Trophoblast cell (in vitro differentiated cells and primary cell): ENCODE data around the gene PTTG2.

Experiments used
- DNase-seq, 2 donors: peaks; one replicate each; pipeline ENCODE4 v3.0.0-alpha.2; 2016
- H2AFZ ChIP-seq: 2 replicates; pipeline ENCODE4 v1.6.1; 2013; ENCODE audit warnings: low read length, moderate library complexity, mild to moderate bottlenecking; ENCODE audit not compliant: insufficient read depth, poor library complexity
- H2AK5ac ChIP-seq: 2 replicates; pipeline ENCODE4 v1.6.1; 2013; ENCODE audit warnings: mild to moderate bottlenecking, low read length
- H2BK120ac ChIP-seq: 2 replicates; pipeline ENCODE4 v1.6.1; 2013; ENCODE audit warnings: low read length, mild to moderate bottlenecking, moderate library complexity; ENCODE audit not compliant: insufficient read depth, poor library complexity
- H2BK12ac ChIP-seq: 2 replicates; pipeline ENCODE4 v1.6.1; 2013; ENCODE audit warnings: mild to moderate bottlenecking, low read length, moderate library complexity
- H2BK5ac ChIP-seq: 2 replicates; pipeline ENCODE4 v1.6.1; 2013; ENCODE audit warnings: low read length, low read depth, moderate library complexity, mild to moderate bottlenecking; ENCODE audit not compliant: poor library complexity
- H3K14ac ChIP-seq: 2 replicates; pipeline ENCODE4 v1.6.1; 2013; ENCODE audit warnings: mild to moderate bottlenecking, low read length
- H3K18ac ChIP-seq: 2 replicates; pipeline ENCODE4 v1.6.1; 2013; ENCODE audit warnings: mild to moderate bottlenecking, low read length
- H3K23ac ChIP-seq: 2 replicates; pipeline ENCODE4 v1.6.1; 2013; ENCODE audit warnings: low read length
- H3K27ac ChIP-seq: 2 replicates; pipeline ENCODE4 v1.5.1; 2013; ENCODE audit warnings: low read depth, mild to moderate bottlenecking, inconsistent platforms, low read length, moderate library complexity
- H3K27me3 ChIP-seq: 2 replicates; pipeline ENCODE4 v1.6.1; 2013; ENCODE audit warnings: inconsistent platforms, mild to moderate bottlenecking, low read length, moderate library complexity; ENCODE audit not compliant: insufficient read depth
- H3K36me3 ChIP-seq, 2 experiments: 1 replicate in 1 of 2; 2 replicates in 1 of 2; pipeline ENCODE4 v1.6.1; 2013; ENCODE audit warnings: low read length in 2 of 2, mild to moderate bottlenecking in 2 of 2, moderate library complexity in 1 of 2; ENCODE audit not compliant: insufficient read depth in 2 of 2, control insufficient read depth in 1 of 2
- H3K4ac ChIP-seq: 2 replicates; pipeline ENCODE4 v1.6.1; 2013; ENCODE audit warnings: low read depth, mild to moderate bottlenecking, low read length, moderate library complexity
- H3K4me1 ChIP-seq, 2 experiments: 1 replicate in 1 of 2; 2 replicates in 1 of 2; pipeline ENCODE4 v1.6.1; 2013; ENCODE audit warnings: low read length in 2 of 2, mild to moderate bottlenecking in 2 of 2, moderate library complexity in 1 of 2; ENCODE audit not compliant: insufficient read depth in 2 of 2, control insufficient read depth in 1 of 2
- H3K4me2 ChIP-seq: 2 replicates; pipeline ENCODE4 v1.6.1; 2013; ENCODE audit warnings: inconsistent platforms, mild to moderate bottlenecking, low read length, moderate library complexity
- H3K4me3 ChIP-seq: 2 replicates; pipeline ENCODE4 v1.5.1; 2013; ENCODE audit warnings: mild to moderate bottlenecking, low read depth, low read length, inconsistent platforms
- H3K79me1 ChIP-seq: one replicate; pipeline ENCODE4 v1.6.1; 2013; ENCODE audit warnings: low read length
- H3K79me2 ChIP-seq: 2 replicates; pipeline ENCODE4 v1.6.1; 2013; ENCODE audit warnings: low read length, mild to moderate bottlenecking; ENCODE audit not compliant: control insufficient read depth, insufficient read depth, poor library complexity
- H3K9ac ChIP-seq: 2 replicates; pipeline ENCODE4 v1.6.1; 2013; ENCODE audit warnings: mild to moderate bottlenecking, low read length
- H3K9me3 ChIP-seq: 2 replicates; pipeline ENCODE4 v1.6.1; 2013; ENCODE audit warnings: low read depth, mild to moderate bottlenecking, control low read depth, inconsistent platforms, low read length; ENCODE audit not compliant: insufficient read depth
- H4K12ac ChIP-seq: 2 replicates; pipeline ENCODE4 v1.6.1; 2013; ENCODE audit warnings: low read depth, mild to moderate bottlenecking, low read length, moderate library complexity
- H4K8ac ChIP-seq: 2 replicates; pipeline ENCODE4 v1.6.1; 2013; ENCODE audit warnings: low read depth, mild to moderate bottlenecking, low read length, moderate library complexity
- H4K91ac ChIP-seq: one replicate; pipeline ENCODE4 v1.6.1; 2013; ENCODE audit warnings: low read depth, mild to moderate bottlenecking, low read length, moderate library complexity
- WGBS: extraction: QIAGEN DNeasy Blood & Tissue Kit; methylation state at CpG from one replicate; pipeline ENCODE4 v1.1.7; 2013; ENCODE audit warnings: missing lambda C conversion rate; ENCODE audit not compliant: insufficient read length, insufficient coverage; ENCODE audit errors: extremely low coverage; 5-methylcytosine and 5-hydroxymethylcytosine counted together

Gene PTTG2

DNA sequence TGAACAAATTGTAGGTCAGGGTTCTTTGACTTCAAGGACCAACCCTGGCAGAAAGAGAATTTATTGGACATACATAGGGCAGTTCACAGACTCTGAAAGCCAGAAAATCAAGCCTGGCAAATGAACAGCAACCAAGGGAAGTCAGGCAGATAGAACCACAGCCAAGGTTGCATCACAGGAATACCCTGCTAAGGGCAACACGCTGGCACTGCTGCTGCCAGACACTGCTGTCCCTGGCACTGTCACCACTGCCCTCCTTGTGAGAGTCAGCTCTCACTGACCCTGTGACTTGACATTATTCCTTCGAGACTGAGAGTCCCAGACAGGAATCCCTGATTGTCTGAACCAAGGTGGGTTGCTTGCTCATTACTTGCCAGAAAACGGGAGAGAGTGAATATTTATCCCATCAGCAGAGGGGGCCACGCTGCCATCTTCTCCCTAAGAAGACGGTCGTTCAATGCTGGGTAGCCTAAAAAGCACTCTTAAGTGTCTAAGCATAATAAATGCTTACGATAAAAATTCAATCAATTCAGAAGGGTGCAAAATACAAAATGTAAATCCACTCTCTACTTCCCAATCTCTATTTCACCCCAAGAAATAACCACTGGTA, 23.2 kb upstream of the PTTG2 start:
- Histone ChIP-seq H2AFZ (no peak overlapping the region), H3K14ac (no peak overlapping the region), H3K18ac (no peak overlapping the region), H3K79me2 (no peaks in the 10 kb centered on the region), H2BK5ac (no peak overlapping the region), H3K23ac (no peak overlapping the region), H2AK5ac (no peak overlapping the region), H4K91ac (no peak overlapping the region), H2BK12ac (no peak overlapping the region), H3K4me1 (no peaks in the 10 kb centered on the region), H3K4ac (no peak overlapping the region), H3K9me3 (no peaks in the 10 kb centered on the region), H3K4me2 (no peak overlapping the region), H3K36me3 (no peaks in the 10 kb centered on the region), H3K79me1 (no peaks in the 10 kb centered on the region), H3K4me3 (no peak overlapping the region), H3K9ac (no peak overlapping the region), H3K27me3 (no peaks in the 10 kb centered on the region), H4K8ac (no peak overlapping the region), H4K12ac (no peak overlapping the region), H3K27ac (no peak overlapping the region), H2BK120ac (no peak overlapping the region)
- WGBS = no CpG with 5 or more reads among the region's 7 CpGs
- no peak for DNase-seq

DNA sequence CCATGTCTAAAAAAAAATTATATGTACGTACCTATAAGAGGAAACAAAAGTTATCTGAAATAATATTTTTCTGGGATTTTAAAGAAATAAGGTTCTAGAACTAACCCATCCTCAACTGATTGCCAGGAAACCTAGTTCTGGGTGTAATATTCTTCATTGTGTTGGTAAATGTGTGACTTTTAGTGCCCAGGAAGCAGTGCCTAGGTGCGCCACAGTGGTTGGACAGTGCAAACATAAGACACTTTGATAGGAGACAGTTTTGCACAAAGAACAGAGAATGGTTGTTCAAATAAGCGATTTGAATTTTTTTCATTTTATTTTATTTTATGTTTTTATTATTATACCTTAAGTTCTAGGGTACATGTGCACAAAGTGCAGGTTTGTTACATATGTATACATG, 22.0 kb upstream of the PTTG2 start:
- no peak overlapping the region for H3K4ac ChIP-seq
- H4K12ac ChIP-seq = no peak overlapping the region
- no peak overlapping the region for H2AK5ac ChIP-seq
- no peaks in the 10 kb centered on the region for H3K27me3 ChIP-seq
- H3K9ac ChIP-seq = no peak overlapping the region
- no peak for DNase-seq
- no peaks in the 10 kb centered on the region for H3K4me1 ChIP-seq
- no peak overlapping the region for H3K23ac ChIP-seq
- H4K8ac ChIP-seq = no peak overlapping the region
- no peak overlapping the region for H2BK120ac ChIP-seq
- no peak overlapping the region for H3K4me2 ChIP-seq
- H4K91ac ChIP-seq = no peak overlapping the region
- H3K9me3 ChIP-seq = no peaks in the 10 kb centered on the region
- H3K27ac ChIP-seq = no peak overlapping the region
- no peak overlapping the region for H3K4me3 ChIP-seq
- H3K18ac ChIP-seq = no peak overlapping the region
- H3K79me2 ChIP-seq = no peaks in the 10 kb centered on the region
- no peak overlapping the region for H2BK12ac ChIP-seq
- no CpG with 5 or more reads among the region's 3 CpGs for WGBS
- H2AFZ ChIP-seq = no peak overlapping the region
- no peaks in the 10 kb centered on the region for H3K79me1 ChIP-seq
- no peak overlapping the region for H3K14ac ChIP-seq
- no peaks in the 10 kb centered on the region for H3K36me3 ChIP-seq
- H2BK5ac ChIP-seq = no peak overlapping the region

DNA sequence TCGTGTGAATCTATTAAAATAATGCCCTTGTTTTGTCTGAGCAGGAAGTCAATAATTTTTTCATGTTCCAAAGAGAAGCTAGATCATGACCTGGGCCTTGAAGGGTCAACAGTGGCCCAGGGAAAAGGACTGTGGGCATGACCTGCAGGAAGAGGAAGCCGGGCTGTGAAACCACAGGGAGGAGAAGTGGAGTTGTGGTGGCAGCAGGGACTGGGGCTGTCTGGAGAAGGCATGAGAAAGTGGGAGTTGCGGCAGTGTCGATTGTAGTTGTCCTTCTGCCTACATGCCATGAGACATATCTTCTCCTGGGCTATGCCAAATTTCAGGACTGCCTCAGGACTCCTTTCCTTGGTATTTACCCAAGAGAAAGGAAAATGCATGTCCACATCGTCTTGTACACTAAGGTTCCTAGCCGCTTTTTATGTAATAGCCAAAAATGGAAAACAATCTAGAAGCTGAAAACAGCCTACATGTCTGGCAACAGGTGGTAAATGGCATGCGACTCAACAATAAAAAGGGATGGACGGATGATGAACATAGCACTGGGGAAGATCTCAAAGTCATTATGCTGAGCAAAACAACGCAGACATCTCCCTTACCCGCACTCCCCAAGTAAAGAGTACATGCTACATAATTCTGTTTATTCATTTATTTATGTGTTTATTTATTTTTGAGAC, 13.6 kb upstream of the PTTG2 start:
- Histone ChIP-seq H3K9ac (no peak overlapping the region), H4K8ac (no peak overlapping the region), H3K27me3 (no peaks in the 10 kb centered on the region), H2BK120ac (no peak overlapping the region), H3K4me1 (no peaks in the 10 kb centered on the region), H3K27ac (no peak overlapping the region), H3K79me1 (no peaks in the 10 kb centered on the region), H3K36me3 (no peaks in the 10 kb centered on the region), H4K91ac (no peak overlapping the region), H2BK12ac (no peak overlapping the region), H3K4ac (no peak overlapping the region), H2AFZ (no peak overlapping the region), H3K9me3 (no peaks in the 10 kb centered on the region), H3K79me2 (no peaks in the 10 kb centered on the region), H3K4me2 (no peak overlapping the region), H2BK5ac (no peak overlapping the region), H3K18ac (no peak overlapping the region), H3K4me3 (no peak overlapping the region), H4K12ac (no peak overlapping the region), H3K23ac (no peak overlapping the region), H3K14ac (no peak overlapping the region), H2AK5ac (no peak overlapping the region)
- no CpG with 5 or more reads among the region's 10 CpGs for WGBS
- DNase-seq = no peak

DNA sequence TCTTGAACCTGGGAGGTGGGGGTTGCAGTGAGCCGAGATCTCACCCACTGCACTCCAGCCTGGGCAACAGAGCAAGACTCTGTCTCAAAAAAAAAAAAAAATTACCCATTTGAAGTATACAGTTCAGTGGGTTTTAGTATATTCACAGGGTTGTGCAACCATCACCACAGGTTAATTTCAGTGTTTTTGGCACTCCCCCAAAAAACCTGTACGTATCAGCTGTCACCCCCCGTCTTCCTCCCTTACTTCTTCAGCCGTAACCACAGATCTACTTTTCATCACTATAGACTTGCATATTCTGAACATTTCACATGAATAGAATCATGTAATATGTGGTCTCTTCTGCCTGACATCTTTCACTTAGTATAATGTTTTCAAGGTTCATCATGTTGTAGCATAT, 11.7 kb upstream of the PTTG2 start:
- Histone ChIP-seq H3K79me1 (no peaks in the 10 kb centered on the region), H3K4me2 (no peak overlapping the region), H4K91ac (no peak overlapping the region), H3K14ac (no peak overlapping the region), H3K79me2 (no peaks in the 10 kb centered on the region), H2AK5ac (no peak overlapping the region), H2BK5ac (no peak overlapping the region), H3K18ac (no peak overlapping the region), H3K27ac (no peak overlapping the region), H2BK12ac (no peak overlapping the region), H3K9ac (no peak overlapping the region), H3K27me3 (no peaks in the 10 kb centered on the region), H3K36me3 (no peaks in the 10 kb centered on the region), H3K23ac (no peak overlapping the region), H4K12ac (no peak overlapping the region), H2AFZ (no peak overlapping the region), H2BK120ac (no peak overlapping the region), H3K9me3 (no peaks in the 10 kb centered on the region), H3K4ac (no peak overlapping the region), H3K4me1 (no peaks in the 10 kb centered on the region), H3K4me3 (no peak overlapping the region), H4K8ac (no peak overlapping the region)
- no peak for DNase-seq
- no CpG with 5 or more reads among the region's 4 CpGs for WGBS
